Neuronal stem cell (in vitro differentiated cells): Measurements from ENCODE around the gene SLC25A6.

Source experiments
- DNase-seq: peaks from one replicate; pipeline ENCODE4 v3.0.0-alpha.2; 2013; ENCODE audit warnings: low spot score
- H2AFZ ChIP-seq: one replicate; pipeline ENCODE4 v1.6.1; 2013; ENCODE audit warnings: mild to moderate bottlenecking, low read length, inconsistent platforms
- H2AK5ac ChIP-seq: 2 replicates; pipeline ENCODE4 v1.6.1; 2013; ENCODE audit warnings: low read depth, mild to moderate bottlenecking, inconsistent platforms, low read length, moderate library complexity, mixed read lengths
- H2BK120ac ChIP-seq: 2 replicates; pipeline ENCODE4 v1.6.1; 2013; ENCODE audit warnings: low read depth, mild to moderate bottlenecking, inconsistent platforms, low read length, moderate library complexity, mixed read lengths
- H2BK12ac ChIP-seq: one replicate; pipeline ENCODE4 v1.6.1; 2013; ENCODE audit warnings: low read length, inconsistent platforms
- H2BK15ac ChIP-seq: 2 replicates; pipeline ENCODE4 v1.6.1; 2013; ENCODE audit warnings: mild to moderate bottlenecking, low read length, inconsistent platforms, mixed read lengths
- H2BK5ac ChIP-seq: one replicate; pipeline ENCODE4 v1.6.1; 2013; ENCODE audit warnings: inconsistent platforms, mild to moderate bottlenecking, low read length, moderate library complexity
- H3K14ac ChIP-seq: one replicate; pipeline ENCODE4 v1.6.1; 2013; ENCODE audit warnings: low read length, inconsistent platforms
- H3K18ac ChIP-seq: 2 replicates; pipeline ENCODE4 v1.6.1; 2013; ENCODE audit warnings: low read length, inconsistent platforms
- H3K23ac ChIP-seq: 2 replicates; pipeline ENCODE4 v1.6.1; 2013; ENCODE audit warnings: low read depth, mild to moderate bottlenecking, mixed read lengths, low read length, inconsistent platforms; ENCODE audit not compliant: poor library complexity
- H3K27ac ChIP-seq: replicated peaks from 3 replicates; pipeline ENCODE4 v1.5.1; 2013; ENCODE audit warnings: low read length, inconsistent platforms
- H3K27me3 ChIP-seq, 3 experiments: 2 replicates each; pipeline ENCODE4 v1.6.1; 2013; ENCODE audit warnings: low read length in 3 of 3, mild to moderate bottlenecking in 2 of 3, inconsistent platforms in 1 of 3, low read depth in 1 of 3, mixed read lengths in 1 of 3, moderate library complexity in 1 of 3; ENCODE audit not compliant: control insufficient read depth in 3 of 3, insufficient read depth in 3 of 3
- H3K36me3 ChIP-seq, 2 donors: replicated peaks in 1 of 2; 2 replicates each; pipeline ENCODE4 v1.6.1; 2013; ENCODE audit warnings: low read length in 2 of 2; ENCODE audit not compliant: control insufficient read depth in 2 of 2, insufficient read depth in 2 of 2
- H3K4ac ChIP-seq: 2 replicates; pipeline ENCODE4 v1.6.1; 2013; ENCODE audit warnings: inconsistent platforms, mild to moderate bottlenecking, low read length, moderate library complexity
- H3K4me1 ChIP-seq, 2 donors: 1 replicate in 1 of 2; 2 replicates in 1 of 2; pipeline ENCODE4 v1.6.1; 2013; ENCODE audit warnings: low read length in 2 of 2, low read depth in 1 of 2; ENCODE audit not compliant: control insufficient read depth in 2 of 2, insufficient read depth in 1 of 2
- H3K4me2 ChIP-seq: one replicate; pipeline ENCODE4 v1.6.1; 2013; ENCODE audit warnings: mild to moderate bottlenecking, low read length, inconsistent platforms; ENCODE audit not compliant: insufficient read depth, poor library complexity, severe bottlenecking
- H3K4me3 ChIP-seq, 2 donors: 2 replicates each; pipeline ENCODE4 v1.5.1; 2013; ENCODE audit warnings: low read length in 2 of 2, mild to moderate bottlenecking in 2 of 2, inconsistent platforms in 1 of 2, moderate library complexity in 1 of 2
- H3K79me1 ChIP-seq: one replicate; pipeline ENCODE4 v1.6.1; 2013; ENCODE audit warnings: low read depth, mild to moderate bottlenecking, inconsistent platforms, low read length, moderate library complexity
- H3K9ac ChIP-seq: one replicate; pipeline ENCODE4 v1.6.1; 2013; ENCODE audit warnings: mild to moderate bottlenecking, low read depth, low read length, inconsistent platforms; ENCODE audit not compliant: poor library complexity
- H3K9me3 ChIP-seq, 2 donors: replicated peaks in 1 of 2; 2 replicates each; pipeline versions ENCODE3 to v1.6.1; 2013; ENCODE audit warnings: low read length in 2 of 2, mild to moderate bottlenecking in 2 of 2, inconsistent platforms in 1 of 2, low read depth in 1 of 2, mixed read lengths in 1 of 2, moderate library complexity in 1 of 2; ENCODE audit not compliant: control insufficient read depth in 2 of 2, insufficient read depth in 1 of 2
- H4K8ac ChIP-seq: one replicate; pipeline ENCODE4 v1.6.1; 2013; ENCODE audit warnings: low read depth, mild to moderate bottlenecking, inconsistent platforms, low read length, moderate library complexity
- H4K91ac ChIP-seq: one replicate; pipeline ENCODE4 v1.6.1; 2013; ENCODE audit warnings: low read length, low read depth, mild to moderate bottlenecking, inconsistent platforms; ENCODE audit not compliant: poor library complexity
- WGBS, 2 donors: extraction: QIAGEN DNeasy Blood & Tissue Kit; methylation state at CpG; one replicate each; pipeline ENCODE4 v1.1.7; 2013; ENCODE audit warnings: missing lambda C conversion rate in 2 of 2, mixed read lengths in 1 of 2; ENCODE audit not compliant: insufficient read length in 2 of 2, insufficient replicate concordance in 1 of 2; ENCODE audit errors: extremely low coverage in 2 of 2; 5-methylcytosine and 5-hydroxymethylcytosine counted together

SLC25A6 gene

DNA sequence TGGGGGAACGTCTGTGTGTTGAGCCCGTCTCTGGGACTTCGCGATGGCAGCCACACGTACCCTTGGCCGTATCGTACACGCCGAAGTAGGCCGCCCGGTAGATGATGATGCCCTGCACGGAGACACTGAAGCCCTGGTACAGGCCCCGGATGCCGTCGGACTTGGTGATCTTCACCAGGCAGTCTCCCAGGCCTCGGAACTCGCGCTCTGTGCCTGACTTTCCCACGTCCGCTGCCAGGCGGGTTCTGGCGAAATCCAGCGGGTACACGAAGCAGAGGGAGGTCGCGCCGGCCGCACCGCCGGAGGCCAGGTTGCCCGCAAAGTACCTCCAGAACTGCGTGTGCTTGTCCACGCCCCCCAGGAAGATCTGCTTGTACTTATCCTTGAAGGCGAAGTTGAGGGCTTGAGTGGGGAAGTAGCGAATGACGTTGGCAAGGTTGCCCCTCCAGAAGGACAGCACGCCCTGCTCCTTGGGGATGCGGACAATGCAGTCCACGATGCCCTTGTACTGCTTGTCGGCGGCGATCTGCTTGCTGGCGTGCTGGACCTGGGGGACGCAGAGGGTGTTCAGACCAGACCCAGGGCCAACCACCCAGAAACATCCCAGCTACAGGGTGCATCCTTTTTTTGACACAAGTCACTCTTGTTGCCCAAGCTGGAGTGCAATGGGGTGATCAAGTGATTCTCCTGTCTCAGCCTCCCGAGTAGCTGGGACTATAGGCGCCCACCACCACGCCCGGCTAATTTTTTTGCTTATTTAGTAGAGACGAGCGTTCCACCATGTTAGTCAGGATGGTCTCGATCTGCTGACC, 2.5 kb downstream of the SLC25A6 start:
- Histone ChIP-seq H3K4me2 (no peak overlapping the region), H2AFZ (no peak overlapping the region), H3K18ac (peak overlapping the region; percentile 71), H3K14ac (peak overlapping the region; percentile 38), H3K9ac (peak overlapping the region; percentile 44), H3K4me1 (peaks cover 3 to 7% of the 10 kb centered on the region in 2 donors), H3K79me1 (peaks cover 34% of the 10 kb centered on the region), H3K9me3 (no peaks in the 10 kb centered on the region), H2BK5ac (no peak overlapping the region), H3K4me3 (peak overlapping the region in 1 of 2 donors; percentile 55), H2BK15ac (no peak overlapping the region), H3K23ac (peak overlapping the region; percentile 93), H4K91ac (no peak overlapping the region), H4K8ac (no peak overlapping the region), H2AK5ac (no peak overlapping the region), H3K36me3 (peaks cover 58 to 70% of the 10 kb centered on the region in 2 donors), H3K4ac (no peak overlapping the region), H2BK12ac (no peak overlapping the region), H2BK120ac (no peak overlapping the region), H3K27me3 (no peaks in the 10 kb centered on the region), H3K27ac (no peak overlapping the region)
- WGBS, 2 donors = no CpG with 5 or more reads among the region's 51 CpGs
- DNase-seq = no peak

DNA sequence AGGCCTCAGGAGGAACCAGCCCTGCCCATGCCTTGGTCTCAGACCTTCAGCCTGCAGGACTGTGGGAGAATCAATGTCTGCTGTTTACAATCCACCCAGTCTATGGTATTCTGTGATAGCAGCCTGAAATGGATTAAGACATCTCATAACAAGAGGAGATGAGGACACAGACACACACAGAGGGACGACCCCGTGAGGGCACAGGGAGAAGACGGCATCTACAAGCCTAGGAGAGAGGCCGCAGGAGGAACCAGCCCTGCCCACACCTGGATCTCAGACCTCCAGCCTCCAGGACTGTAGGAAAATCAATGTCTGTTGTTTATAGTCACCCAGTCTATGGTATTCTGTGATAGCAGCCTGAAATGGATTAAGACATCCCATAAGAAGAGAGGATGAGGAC, 3.3 kb downstream of the SLC25A6 start:
- Histone ChIP-seq H3K4me3 (no peak overlapping the region), H3K9ac (no peak overlapping the region), H2AK5ac (no peak overlapping the region), H3K18ac (no peak overlapping the region), H3K27me3 (no peaks in the 10 kb centered on the region), H3K4ac (no peak overlapping the region), H3K27ac (no peak overlapping the region), H3K36me3 (peaks cover 58 to 76% of the 10 kb centered on the region in 2 donors), H3K23ac (no peak overlapping the region), H3K9me3 (no peaks in the 10 kb centered on the region), H2BK120ac (no peak overlapping the region), H2BK12ac (no peak overlapping the region), H2BK5ac (no peak overlapping the region), H3K79me1 (peaks cover 34% of the 10 kb centered on the region), H2AFZ (no peak overlapping the region), H4K8ac (no peak overlapping the region), H2BK15ac (no peak overlapping the region), H3K4me2 (no peak overlapping the region), H4K91ac (no peak overlapping the region), H3K4me1 (peaks cover 3 to 7% of the 10 kb centered on the region in 2 donors), H3K14ac (no peak overlapping the region)
- no peak for DNase-seq
- WGBS, 2 donors = no CpG with 5 or more reads among the region's 4 CpGs

DNA sequence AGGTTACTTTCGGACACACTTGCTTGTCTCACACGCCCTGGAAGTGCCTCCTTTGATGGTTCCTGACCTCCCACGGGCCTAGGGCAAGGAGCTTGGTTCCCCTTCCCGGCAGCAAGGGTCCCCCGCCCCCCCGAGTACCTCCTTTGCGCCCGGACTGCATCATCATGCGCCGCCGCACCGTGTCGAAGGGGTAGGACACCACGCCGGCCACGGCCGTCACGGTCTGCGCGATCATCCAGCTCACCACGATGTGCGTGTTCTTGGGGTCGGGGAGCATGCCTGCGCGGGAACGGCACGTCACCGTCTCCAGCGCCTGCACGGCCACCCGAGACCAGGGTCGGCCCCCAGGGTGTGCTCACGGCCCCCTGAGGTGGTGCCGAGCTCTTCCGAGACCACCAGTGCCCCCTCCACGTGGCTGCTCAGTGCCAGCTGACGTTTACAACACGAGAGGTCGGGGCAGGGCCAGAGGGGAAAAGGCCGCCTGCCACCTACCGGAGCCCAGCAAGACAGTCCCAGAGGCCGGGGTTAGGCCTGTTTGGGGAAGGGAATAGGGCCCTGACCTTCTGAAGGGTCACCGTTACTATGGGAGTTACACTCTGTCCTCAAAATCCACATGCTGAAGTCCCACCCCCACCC, 4.7 kb downstream of the SLC25A6 start:
- no peak overlapping the region for H3K14ac ChIP-seq
- no peak overlapping the region for H3K4ac ChIP-seq
- H3K18ac ChIP-seq = no peak overlapping the region
- no CpG with 5 or more reads among the region's 43 CpGs for WGBS, 2 donors
- H4K8ac ChIP-seq = no peak overlapping the region
- H3K79me1 ChIP-seq = peaks cover 34% of the 10 kb centered on the region
- peak overlapping the region; percentile 89 for H3K23ac ChIP-seq
- H3K9ac ChIP-seq = peak overlapping the region; percentile 70
- no peak overlapping the region for H2BK5ac ChIP-seq
- no peak overlapping the region for H2BK15ac ChIP-seq
- DNase-seq = no peak
- H2BK120ac ChIP-seq = no peak overlapping the region
- H2AK5ac ChIP-seq = no peak overlapping the region
- H2BK12ac ChIP-seq = no peak overlapping the region
- peaks cover 3 to 4% of the 10 kb centered on the region in 2 donors for H3K4me1 ChIP-seq
- peak overlapping the region in 1 of 2 donors; percentile 52 for H3K4me3 ChIP-seq
- no peak overlapping the region for H3K27ac ChIP-seq
- H3K36me3 ChIP-seq = peaks cover 60 to 84% of the 10 kb centered on the region in 2 donors
- no peak overlapping the region for H2AFZ ChIP-seq
- no peak overlapping the region for H4K91ac ChIP-seq
- H3K27me3 ChIP-seq = no peaks in the 10 kb centered on the region
- H3K4me2 ChIP-seq = no peak overlapping the region
- no peaks in the 10 kb centered on the region for H3K9me3 ChIP-seq
